Stimulated activated naive CD8-positive, alpha-beta T cell treated with anti-CD3 and anti-CD28 coated beads, Interleukin-15, Interleukin-2, amounts not matched to agents 100 U/mL and 50 U/mL, for 24 hours (primary cell): Measurements from ENCODE around the gene NR4A1.
"Not testable (repeated sequence)": the region's sequence is repeated elsewhere in the genome, so short reads cannot be mapped to it uniquely, and the experiment has no call there.

Experiments
- ATAC-seq: fragments of 150-1000 bp; cut with Tn5 transposase; one replicate; pipeline ENCODE4 v1.10.0; 2021
- DNase-seq: peaks from one replicate; pipeline ENCODE4 v3.0.0; 2021

The NR4A1 gene

DNA sequence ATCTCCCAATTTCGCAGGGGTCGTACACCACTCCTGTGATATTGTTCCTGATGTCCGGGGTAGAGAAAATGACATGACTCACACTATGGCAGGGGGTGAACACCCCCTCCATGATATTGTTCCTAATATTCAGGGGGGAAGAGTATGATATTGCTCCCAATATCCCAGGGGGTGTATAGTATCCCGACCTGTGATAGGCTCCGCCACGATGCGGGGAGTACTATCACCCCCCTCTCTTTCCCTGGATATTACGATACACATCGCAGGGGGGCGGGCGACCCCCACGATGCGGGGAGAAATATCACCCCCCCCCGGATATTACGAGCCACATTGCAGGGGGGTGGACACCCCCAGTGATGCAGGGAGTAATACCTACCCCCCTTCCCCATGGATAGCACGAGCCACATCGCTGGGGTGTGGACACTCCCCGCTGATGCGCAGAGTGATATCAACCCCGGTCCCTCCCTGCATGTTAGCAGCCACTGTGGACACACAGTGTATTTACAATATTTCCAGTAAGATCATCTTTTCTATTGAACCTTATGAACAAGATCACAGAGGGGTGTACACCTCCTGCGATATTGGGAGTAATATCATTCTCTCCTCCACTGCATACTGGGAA is 45.9 kb downstream of the NR4A1 start:
- no peak for ATAC-seq
- no peak for DNase-seq

DNA sequence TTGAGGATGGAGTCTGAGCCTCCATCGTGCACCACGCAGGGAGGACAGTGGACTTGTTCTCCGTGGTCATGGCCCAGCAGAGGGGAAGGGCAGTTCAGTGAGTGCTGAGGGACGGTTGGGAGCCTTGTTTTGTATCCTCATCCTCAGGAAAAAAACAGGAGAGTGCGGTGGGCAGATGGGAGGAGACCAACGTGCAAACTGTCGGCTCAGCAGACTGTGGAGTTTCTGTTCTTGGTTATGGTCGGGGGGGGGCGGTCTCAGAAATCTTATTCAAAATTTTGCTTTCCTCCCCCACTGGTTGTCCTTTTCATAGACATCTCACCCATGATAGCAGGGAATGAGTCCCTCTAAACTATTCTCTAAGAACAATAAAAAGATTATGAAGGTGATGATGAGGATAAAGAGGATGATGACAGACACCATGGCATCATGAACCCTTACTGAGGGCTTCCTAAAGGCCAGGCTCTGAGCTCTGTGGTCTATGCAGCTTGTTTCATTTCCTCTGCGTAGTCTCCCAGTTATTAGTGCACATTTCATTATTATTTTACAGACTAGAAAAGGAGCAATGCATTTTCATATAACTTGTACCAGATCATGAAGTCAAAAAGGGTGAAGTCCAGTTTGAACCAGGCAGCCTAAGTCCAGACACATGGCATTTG is 53.3 kb downstream of the NR4A1 start:
- DNase-seq, ATAC-seq: not testable (repeated sequence)
